ENCODE measurements around the gene FAM107B.

DNA sequence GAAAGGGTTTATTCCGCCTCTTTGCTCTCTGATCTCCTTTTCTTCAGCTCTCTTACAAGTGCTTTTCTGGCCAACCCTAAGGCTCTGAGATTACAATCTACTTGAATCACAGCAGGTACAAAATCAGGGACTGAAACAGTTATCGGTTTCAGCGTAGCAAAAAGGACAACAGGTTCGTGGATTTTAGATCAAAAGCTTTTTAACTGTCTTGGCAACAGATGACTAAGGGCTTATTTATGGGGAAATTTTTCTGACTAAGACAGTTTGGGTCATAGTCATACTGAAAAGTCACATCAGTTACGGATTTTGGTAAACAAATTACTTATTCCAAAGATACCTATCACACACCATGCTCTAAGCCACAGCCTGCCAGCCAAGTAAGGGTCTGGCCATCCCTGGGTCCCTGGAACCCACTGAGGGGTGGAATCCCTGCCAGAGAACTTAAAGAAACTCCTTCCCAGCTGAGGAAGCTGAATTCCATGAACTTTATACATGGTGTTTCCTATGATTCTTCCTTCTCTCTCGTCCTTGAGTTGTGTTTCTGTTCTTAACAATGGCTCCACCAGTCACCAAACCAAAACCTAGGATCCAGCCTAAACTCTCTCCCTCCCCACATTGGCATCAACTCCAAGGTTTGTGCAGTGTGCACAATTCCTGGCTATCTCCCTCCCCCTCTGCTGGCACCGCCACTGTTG, 169.3 kb downstream of the FAM107B start:
- TF ChIP-seq, protein P1, sequence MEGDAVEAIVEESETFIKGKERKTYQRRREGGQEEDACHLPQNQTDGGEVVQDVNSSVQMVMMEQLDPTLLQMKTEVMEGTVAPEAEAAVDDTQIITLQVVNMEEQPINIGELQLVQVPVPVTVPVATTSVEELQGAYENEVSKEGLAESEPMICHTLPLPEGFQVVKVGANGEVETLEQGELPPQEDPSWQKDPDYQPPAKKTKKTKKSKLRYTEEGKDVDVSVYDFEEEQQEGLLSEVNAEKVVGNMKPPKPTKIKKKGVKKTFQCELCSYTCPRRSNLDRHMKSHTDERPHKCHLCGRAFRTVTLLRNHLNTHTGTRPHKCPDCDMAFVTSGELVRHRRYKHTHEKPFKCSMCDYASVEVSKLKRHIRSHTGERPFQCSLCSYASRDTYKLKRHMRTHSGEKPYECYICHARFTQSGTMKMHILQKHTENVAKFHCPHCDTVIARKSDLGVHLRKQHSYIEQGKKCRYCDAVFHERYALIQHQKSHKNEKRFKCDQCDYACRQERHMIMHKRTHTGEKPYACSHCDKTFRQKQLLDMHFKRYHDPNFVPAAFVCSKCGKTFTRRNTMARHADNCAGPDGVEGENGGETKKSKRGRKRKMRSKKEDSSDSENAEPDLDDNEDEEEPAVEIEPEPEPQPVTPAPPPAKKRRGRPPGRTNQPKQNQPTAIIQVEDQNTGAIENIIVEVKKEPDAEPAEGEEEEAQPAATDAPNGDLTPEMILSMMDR (IDR thresholded peaks at IDR 0.05), result no peak
- TF ChIP-seq POLR2A (IDR thresholded peaks at IDR 0.05), result peak in 1 of 2 donors; percentile 53

All from adrenal gland (tissue), 5 donors.